Hepatocyte (in vitro differentiated cells): ENCODE measurements around the gene ZFPL1. TPM values are rescaled to one million over a fixed set of nuclear protein-coding genes. Genes with fewer than 3 reads are reported as not detected.

Experiments
- DNase-seq: peaks from one replicate; pipeline ENCODE4 v3.0.0-alpha.2; 2016; ENCODE audit warnings: low spot score
- H2AFZ ChIP-seq: fragments of 200-600 bp; sonication (generic); 2 replicates; pipeline ENCODE4 v1.6.0; 2016; ENCODE audit warnings: antibody characterized with exemption, mild to moderate bottlenecking
- H3K27ac ChIP-seq: fragments of 200-600 bp; sonication (generic); 2 replicates; pipeline ENCODE4 v1.5.1; 2016; ENCODE audit warnings: mild to moderate bottlenecking
- H3K27me3 ChIP-seq: fragments of 200-600 bp; sonication (generic); 2 replicates; pipeline ENCODE4 v1.6.1; 2016
- H3K36me3 ChIP-seq: fragments of 200-600 bp; sonication (generic); replicated peaks from 2 replicates; pipeline ENCODE4 v1.5.1; 2016; ENCODE audit warnings: low read depth; ENCODE audit not compliant: insufficient read depth
- H3K4me1 ChIP-seq: fragments of 200-600 bp; sonication (generic); 2 replicates; pipeline ENCODE4 v1.5.1; 2016; ENCODE audit warnings: mild to moderate bottlenecking, moderate library complexity; ENCODE audit not compliant: insufficient read depth
- H3K4me2 ChIP-seq: fragments of 200-600 bp; sonication (generic); 2 replicates; pipeline ENCODE4 v1.6.0; 2016
- H3K4me3 ChIP-seq: fragments of 200-600 bp; sonication (generic); 2 replicates; pipeline ENCODE4 v1.5.1; 2016; ENCODE audit warnings: mild to moderate bottlenecking
- H3K79me2 ChIP-seq: fragments of 200-600 bp; sonication (generic); 2 replicates; pipeline ENCODE4 v1.6.0; 2017; ENCODE audit warnings: mild to moderate bottlenecking
- H3K9me2 ChIP-seq: fragments of 200-600 bp; sonication (generic); replicated peaks from 2 replicates; pipeline ENCODE4 v1.6.0; 2017; ENCODE audit warnings: mild to moderate bottlenecking; ENCODE audit not compliant: insufficient read depth
- H3K9me3 ChIP-seq: fragments of 200-600 bp; sonication (generic); 2 replicates; pipeline ENCODE4 v1.5.1; 2016; ENCODE audit warnings: low read depth, mild to moderate bottlenecking
- H4K20me1 ChIP-seq: fragments of 200-600 bp; sonication (generic); 2 replicates; pipeline ENCODE4 v1.6.0; 2016; ENCODE audit warnings: mild to moderate bottlenecking; ENCODE audit not compliant: insufficient read depth, poor library complexity, severe bottlenecking
- CTCF ChIP-seq: fragments of 200-600 bp; sonication (generic); IDR thresholded peaks from 2 replicates; pipeline ENCODE4 v1.5.1; 2016; ENCODE audit warnings: antibody characterized with exemption, mild to moderate bottlenecking; ENCODE audit not compliant: poor library complexity
- EZH2 ChIP-seq: fragments of 200-600 bp; sonication (generic); IDR thresholded peaks from 2 replicates; pipeline ENCODE4 v1.6.1; 2016; ENCODE audit warnings: antibody characterized with exemption, mild to moderate bottlenecking, borderline replicate concordance
- EZH2phosphoT487 ChIP-seq: fragments of 200-600 bp; sonication (generic); IDR thresholded peaks from one replicate; pipeline ENCODE4 v1.6.1; 2018; ENCODE audit warnings: antibody characterized with exemption, mild to moderate bottlenecking, low read depth, moderate library complexity; ENCODE audit not compliant: unreplicated experiment, severe bottlenecking
- WGBS: methylation state at CpG from one replicate; pipeline ENCODE4 v1.1.6; 2016; ENCODE audit warnings: low lambda C conversion rate; ENCODE audit errors: missing lambda C conversion rate; 5-methylcytosine and 5-hydroxymethylcytosine counted together
- polyA plus RNA-seq: library from polyadenylated mRNA; unstranded; fragments of >200 nt; fragmentation: Nextera tagmentation; extraction: Ambion mirVana; gene quantifications from 2 replicates; pipeline ENCODE4 v1.2.1, GENCODE V29; 2016
- total RNA-seq: library from RNA; depleted of rRNA; stranded (reverse); fragments of >200 nt; gene quantifications from 2 replicates; pipeline ENCODE4 v1.2.3, GENCODE V29; 2014

Gene ZFPL1
- total and polyA plus RNA-seq, 2 experiments from 2014 or later = 41.0 to 52.7 TPM

- no peak overlapping the region for H2AFZ ChIP-seq
- no peaks in the 10 kb centered on the region for H3K27me3 ChIP-seq
- no peaks in the 10 kb centered on the region for H3K9me3 ChIP-seq
- H3K4me1 ChIP-seq = peaks cover 9% of the 10 kb centered on the region
- 93% methylated on average over 4 of the region's 4 CpGs for WGBS
- no peak overlapping the region for H3K27ac ChIP-seq
- no peaks in the 10 kb centered on the region for H3K9me2 ChIP-seq
- H3K79me2 ChIP-seq = peaks cover 14% of the 10 kb centered on the region
- no peak for TF ChIP-seq EZH2
- no peak for TF ChIP-seq EZH2phosphoT487
- no peak for TF ChIP-seq CTCF
- H3K36me3 ChIP-seq = no peaks in the 10 kb centered on the region
- H3K4me2 ChIP-seq = no peak overlapping the region
- no peaks in the 10 kb centered on the region for H4K20me1 ChIP-seq
- DNase-seq = no peak
- no peak overlapping the region for H3K4me3 ChIP-seq
Observed at GRCh38 chr11:65089621-65090020, 5.6 kb downstream of the ZFPL1 start.

- Histone ChIP-seq H3K27ac (no peak overlapping the region), H2AFZ (no peak overlapping the region), H3K9me3 (no peaks in the 10 kb centered on the region), H3K27me3 (no peaks in the 10 kb centered on the region), H3K9me2 (no peaks in the 10 kb centered on the region), H3K4me2 (no peak overlapping the region), H3K36me3 (no peaks in the 10 kb centered on the region), H3K4me1 (peaks cover 1% of the 10 kb centered on the region), H3K4me3 (no peak overlapping the region), H4K20me1 (no peaks in the 10 kb centered on the region), H3K79me2 (peaks cover 4% of the 10 kb centered on the region)
- 94% methylated on average over 4 of the region's 4 CpGs for WGBS
- no peak for TF ChIP-seq CTCF
- no peak for TF ChIP-seq EZH2
- no peak for DNase-seq
Observed at GRCh38 chr11:65090628-65091027, 6.6 kb downstream of the ZFPL1 start.

- 95% methylated on average over 22 of the region's 22 CpGs for WGBS
- Histone ChIP-seq H3K4me3 (no peak overlapping the region), H3K79me2 (peaks cover 29% of the 10 kb centered on the region), H3K4me2 (peak overlapping the region; percentile 82), H3K9me3 (no peaks in the 10 kb centered on the region), H3K27ac (peak overlapping the region; percentile 83), H3K36me3 (no peaks in the 10 kb centered on the region), H3K27me3 (no peaks in the 10 kb centered on the region), H4K20me1 (no peaks in the 10 kb centered on the region), H3K9me2 (no peaks in the 10 kb centered on the region), H3K4me1 (peaks cover 13% of the 10 kb centered on the region), H2AFZ (peak overlapping the region; percentile 100)
- DNase-seq = no peak
- TF ChIP-seq EZH2phosphoT487 (no peak), EZH2 (no peak), CTCF (no peak)
Observed at GRCh38 chr11:65095427-65095826, 11.4 kb downstream of the ZFPL1 start.
